Amniotic epithelial cell (primary cell): ENCODE results near the gene PSMD9.
"Not testable (repeated sequence)": the region's sequence is repeated elsewhere in the genome, so short reads cannot be mapped to it uniquely, and the experiment has no call there.

ENCODE experiments used
- DNase-seq: peaks from one replicate; pipeline ENCODE4 v3.0.0-alpha.2; 2010; ENCODE audit warnings: low read depth

PSMD9 gene

GRCh38 chr12:121873216-121873569, 15.4 kb upstream of the PSMD9 start:
- peak; percentile 51 for DNase-seq

- DNase-seq = no peak
Observed at GRCh38 chr12:121874071-121874470, 14.5 kb upstream of the PSMD9 start.

GRCh38 chr12:121875582-121875981, 13.0 kb upstream of the PSMD9 start:
- DNase-seq = no peak

DNA sequence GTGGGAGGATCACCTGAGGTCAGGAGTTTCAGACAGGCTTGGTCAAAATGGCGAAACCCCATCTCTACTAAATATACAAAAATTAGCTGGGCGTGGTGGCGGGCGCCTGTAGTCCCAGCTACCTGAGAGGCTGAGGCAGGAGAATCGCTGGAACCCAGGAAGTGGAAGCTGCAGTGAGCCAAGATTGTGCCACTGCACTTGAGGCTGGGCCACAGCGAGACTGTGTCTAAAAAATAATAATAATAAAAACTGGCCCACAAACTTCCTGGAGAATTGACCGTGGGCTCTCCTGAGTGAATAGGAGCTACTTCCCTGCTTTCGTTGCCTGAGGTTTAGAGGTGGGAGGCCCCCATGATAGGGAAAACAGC, 12.5 kb upstream of the PSMD9 start:
- not testable (repeated sequence) for DNase-seq

GRCh38 chr12:121883315-121883660, 5.3 kb upstream of the PSMD9 start:
- no peak for DNase-seq

- DNase-seq = peak; percentile 37
Observed at GRCh38 chr12:121885129-121885528, 3.5 kb upstream of the PSMD9 start.

DNA sequence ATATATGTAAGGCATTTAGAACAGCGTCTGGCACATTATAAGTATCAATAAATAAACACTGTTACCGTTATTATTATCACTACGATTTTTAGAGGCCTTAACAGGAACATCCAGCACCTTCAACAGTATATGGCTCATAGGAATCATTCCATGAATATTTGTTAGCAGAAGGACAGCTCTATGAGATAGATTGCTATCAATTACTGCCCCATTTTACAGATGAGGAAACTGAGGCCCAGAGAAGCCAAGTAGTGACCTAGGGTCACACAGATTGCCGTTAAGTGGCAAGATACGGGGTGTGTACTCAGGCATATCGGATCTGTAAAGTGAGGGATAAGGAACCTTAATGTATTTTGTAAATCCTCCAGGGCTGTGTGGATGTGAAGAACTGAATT, 510 bp upstream of the PSMD9 start:
- DNase-seq = no peak

- no peak for DNase-seq
Observed at GRCh38 chr12:121889274-121889624, 659 bp downstream of the PSMD9 start.

DNA sequence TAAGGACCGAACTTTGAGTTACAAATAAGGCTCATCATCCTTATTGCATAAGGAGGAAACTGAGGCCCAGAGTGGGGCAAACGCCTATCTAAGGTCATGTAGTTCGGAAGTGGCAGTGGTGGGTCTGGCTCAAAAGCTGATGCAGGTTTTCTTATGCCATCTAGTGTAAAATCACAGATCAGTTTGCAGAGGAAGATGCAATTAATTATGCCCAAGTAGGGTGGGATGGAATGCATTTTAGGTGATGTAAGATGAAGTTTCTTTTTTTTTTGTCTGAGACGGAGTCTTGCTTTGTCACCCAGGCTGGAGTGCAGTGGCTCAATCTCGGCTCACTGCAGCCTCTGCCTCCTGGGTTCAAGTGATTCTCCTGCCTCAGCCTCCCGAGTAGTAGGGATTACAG, 1.1 kb downstream of the PSMD9 start:
- not testable (repeated sequence) for DNase-seq

- DNase-seq = no peak
Observed at GRCh38 chr12:121892673-121893561, 4.3 kb downstream of the PSMD9 start.

DNA sequence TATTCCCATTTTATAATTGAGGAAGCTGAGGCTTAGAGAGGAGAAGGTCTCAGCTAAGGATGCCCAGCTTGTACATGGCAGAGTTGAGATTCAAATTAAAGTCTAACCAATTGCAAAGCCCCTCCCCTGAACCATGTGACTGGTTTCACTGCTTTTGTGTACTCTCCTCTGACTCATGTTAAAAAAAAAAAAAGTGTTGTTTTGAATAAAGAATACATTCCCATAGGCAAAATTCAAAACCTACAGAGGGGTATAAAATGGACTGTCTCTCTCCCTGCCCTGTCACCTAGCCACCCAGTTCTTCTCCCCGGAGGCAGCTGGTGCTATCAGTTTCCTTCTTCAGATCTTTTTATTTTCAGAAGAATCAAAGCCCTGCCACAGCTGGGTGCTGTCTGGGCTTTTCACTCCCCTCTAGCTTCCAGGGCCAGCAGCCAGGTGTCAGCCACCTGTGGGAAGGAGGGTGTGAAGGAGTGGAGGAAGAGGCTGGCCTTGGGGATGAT, 5.4 kb downstream of the PSMD9 start:
- peak; percentile 75 for DNase-seq

- peak; percentile 74 for DNase-seq
Observed at GRCh38 chr12:121894633-121895032, 6.0 kb downstream of the PSMD9 start.

DNA sequence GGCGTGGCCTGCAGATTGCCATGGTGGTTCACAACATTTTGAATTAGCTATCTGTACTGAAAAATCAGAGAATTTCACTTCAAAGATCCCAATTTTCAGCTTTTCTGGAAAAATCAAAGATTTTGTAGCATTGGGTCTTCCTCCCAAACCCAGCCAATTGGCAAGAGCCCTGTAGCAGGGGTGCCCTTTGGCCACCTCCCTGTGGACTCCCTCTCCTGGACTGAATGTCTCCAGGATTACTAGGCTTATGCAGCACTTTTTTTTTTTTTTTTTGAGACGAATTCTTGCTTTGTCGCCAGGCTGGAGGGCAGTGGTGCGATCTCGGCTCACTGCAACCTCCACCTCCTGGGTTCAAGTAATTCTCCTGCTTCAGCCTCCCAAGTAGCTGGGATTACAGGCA, 9.7 kb downstream of the PSMD9 start:
- no peak for DNase-seq

DNA sequence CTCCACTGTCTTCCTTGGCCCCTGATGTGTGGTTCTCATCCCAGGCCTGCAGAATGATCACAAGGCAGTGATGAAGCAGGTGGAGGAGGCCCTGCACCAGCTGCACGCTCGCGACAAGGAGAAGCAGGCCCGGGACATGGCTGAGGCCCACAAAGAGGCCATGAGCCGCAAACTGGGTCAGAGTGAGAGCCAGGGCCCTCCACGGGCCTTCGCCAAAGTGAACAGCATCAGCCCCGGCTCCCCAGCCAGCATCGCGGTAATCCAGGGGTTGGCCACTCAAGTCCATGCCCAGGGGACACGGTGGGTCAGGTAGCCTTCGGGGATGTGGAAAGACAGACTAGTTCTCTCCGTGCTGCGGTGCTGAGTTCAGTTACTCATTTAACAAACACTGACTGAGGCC, 11.0 kb downstream of the PSMD9 start:
- DNase-seq = no peak

DNA sequence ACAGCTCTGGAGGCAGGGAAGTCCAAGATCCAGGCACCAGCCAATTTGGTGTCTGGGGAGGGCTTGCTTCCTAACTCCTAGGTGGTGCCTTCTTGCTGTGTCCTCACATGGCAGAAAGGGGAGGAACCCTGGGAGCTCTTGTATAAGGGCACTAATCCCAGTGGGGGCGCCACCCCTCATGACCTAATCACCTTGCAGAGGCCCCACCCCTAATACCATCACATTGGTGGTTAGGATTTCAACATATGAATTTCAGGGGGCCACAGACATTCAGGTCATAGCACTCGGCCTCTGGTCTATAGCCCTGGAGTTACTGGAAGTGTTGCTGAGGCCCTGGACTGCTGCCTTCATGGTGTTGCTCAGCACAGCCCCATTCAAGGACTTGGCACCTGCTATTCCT, 14.6 kb downstream of the PSMD9 start:
- DNase-seq = peak; percentile 51

DNA sequence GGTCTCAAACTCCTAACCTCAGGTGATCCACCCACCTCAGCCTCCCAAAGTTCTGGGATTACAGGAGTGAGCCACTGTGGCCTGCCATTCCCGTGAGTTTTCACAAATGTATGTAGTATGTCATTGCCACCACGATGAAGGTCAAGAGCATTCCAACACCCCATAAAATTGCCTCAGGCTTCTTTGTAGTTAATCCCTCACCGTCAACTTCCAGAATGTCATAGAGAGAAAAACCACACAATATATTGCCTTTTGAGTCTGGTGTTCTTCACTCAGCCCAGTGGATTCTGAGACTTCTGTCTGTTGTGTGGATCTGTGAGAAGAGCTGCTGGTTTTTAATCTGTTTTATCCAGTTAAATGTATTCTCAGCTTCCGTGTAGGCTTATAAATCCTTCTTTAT, 17.2 kb downstream of the PSMD9 start:
- DNase-seq = peak; percentile 75

- no peak for DNase-seq
Observed at GRCh38 chr12:121908702-121909101, 20.1 kb downstream of the PSMD9 start.

- no peak for DNase-seq
Observed at GRCh38 chr12:121911824-121912585, 23.4 kb downstream of the PSMD9 start.

DNA sequence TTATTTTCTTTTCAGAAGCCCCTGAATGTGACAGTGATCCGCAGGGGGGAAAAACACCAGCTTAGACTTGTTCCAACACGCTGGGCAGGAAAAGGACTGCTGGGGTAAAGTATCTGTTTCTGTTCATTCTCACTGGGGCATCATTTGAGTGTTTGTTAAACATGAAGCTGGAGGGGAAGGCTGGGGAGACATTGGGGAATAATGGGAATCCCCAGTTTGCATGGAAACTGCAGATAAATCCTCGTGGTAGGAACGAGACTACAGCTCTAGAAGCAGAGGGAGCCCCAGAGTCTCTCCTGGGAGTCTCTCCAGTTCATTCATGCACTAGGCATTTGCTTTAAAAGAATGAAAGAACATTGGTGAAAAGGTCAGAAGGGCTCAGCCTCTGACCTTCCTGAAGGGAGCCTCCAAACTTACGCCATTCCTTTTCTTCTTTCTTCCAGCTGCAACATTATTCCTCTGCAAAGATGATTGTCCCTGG, 27.3 kb downstream of the PSMD9 start:
- no peak for DNase-seq

DNA sequence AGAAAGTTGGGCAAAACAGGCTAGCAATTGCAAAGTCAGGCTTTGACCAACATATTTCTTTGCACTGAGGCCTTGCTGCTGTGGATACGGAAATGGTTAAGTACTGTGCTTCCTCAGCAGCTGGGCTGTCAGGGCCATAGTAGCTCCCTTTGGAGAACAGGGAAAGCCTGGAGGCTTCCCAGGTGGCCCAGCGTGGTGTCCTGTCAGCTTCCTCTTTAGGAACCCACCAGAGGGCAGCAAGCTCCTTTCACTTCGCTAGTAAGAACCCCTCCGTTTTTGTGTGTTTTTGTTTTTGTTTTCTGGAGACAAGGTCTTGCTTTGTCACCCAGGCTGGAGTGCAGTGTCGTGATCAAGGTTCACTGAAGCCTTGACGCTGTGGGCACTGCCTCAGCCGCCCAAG, 28.1 kb downstream of the PSMD9 start:
- no peak for DNase-seq

- DNase-seq = peak; percentile 53
Observed at GRCh38 chr12:121917950-121918678, 29.5 kb downstream of the PSMD9 start, which contains the start of gene CFAP251. CFAP251 (plus strand) TSS chr12:121918592; CDS start chr12:121921306, 2,714 bp downstream.

DNA sequence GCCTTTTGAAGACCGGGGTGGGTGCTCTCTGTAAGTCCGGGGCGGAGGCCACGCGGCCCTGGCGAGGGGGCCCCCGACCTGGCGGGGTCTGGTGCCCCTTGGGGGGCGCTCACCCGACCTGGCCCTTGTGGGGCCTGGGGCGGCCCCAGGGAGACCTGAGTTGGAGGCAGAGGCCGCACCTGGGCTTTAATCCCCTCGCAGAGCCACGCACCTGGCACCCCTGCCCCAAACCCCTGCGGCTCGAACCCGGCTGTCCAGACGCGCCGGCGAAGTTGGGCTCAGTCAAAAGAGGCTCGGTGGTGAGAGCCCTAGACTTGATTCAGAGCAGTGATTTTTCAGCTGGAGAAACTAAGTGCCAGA, 30.1 kb downstream of the PSMD9 start:
- DNase-seq = no peak

DNA sequence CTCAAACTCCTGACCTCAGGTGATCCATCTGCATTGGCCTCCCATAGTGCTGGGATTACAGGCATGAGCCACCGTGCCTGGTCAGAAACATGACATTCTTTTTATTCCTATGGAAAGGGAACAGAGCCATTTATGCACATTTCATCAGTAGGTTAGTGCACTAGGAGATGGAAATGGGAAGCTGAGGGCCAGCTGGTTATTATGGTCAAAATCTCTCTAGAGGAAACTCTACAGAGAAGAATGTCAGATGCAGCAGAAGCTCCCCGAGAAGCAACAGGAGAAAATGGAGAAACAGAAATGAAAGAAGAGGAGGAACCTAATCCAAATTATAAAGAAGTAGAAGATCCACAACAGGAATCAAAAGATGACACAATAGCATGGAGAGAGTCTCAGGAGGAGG, 32.5 kb downstream of the PSMD9 start:
- no peak for DNase-seq
